Endothelial cell of umbilical vein (primary cell): ENCODE results near the gene FOXP1. TPM values are rescaled to one million over a fixed set of nuclear protein-coding genes. Genes with fewer than 3 reads are reported as not detected.

Experiments
- BruUV-seq: library from RNA; stranded (reverse); fragments of 400-500 nt; replicated peaks from 2 replicates; lab custom pipeline; 2021; lab: Mats Ljungman, UMichigan
- CTCF ChIA-PET: fragments of 300-600, 350-600 bp; sonication (Branson Sonifier 250); formaldehyde crosslinking; loops from one replicate; lab custom pipeline; 2021; ENCODE audit warnings: antibody characterized with exemption, inconsistent platforms; lab: Charles Lee
- POLR2A ChIA-PET: fragments of 300-600, 350-600 bp; sonication (Branson Sonifier 250); formaldehyde crosslinking; loops from one replicate; lab custom pipeline; 2021; ENCODE audit warnings: antibody characterized with exemption, inconsistent platforms; lab: Charles Lee
- DNase-seq: peaks from one replicate; pipeline ENCODE4 v3.0.0-alpha.2; 2011; ENCODE audit warnings: low read depth, low spot score
- FAIRE-seq: peaks from 2 replicates; lab custom pipeline; 2011; peaks lifted over from hg19 to GRCh38; lab: Jason Lieb, UNC
- H2AFZ ChIP-seq: 2 replicates; pipeline ENCODE4 v1.6.0; 2012; ENCODE audit warnings: low read depth, low read length, control low read depth, inconsistent platforms
- H3K27ac ChIP-seq: 2 replicates; pipeline ENCODE4 v1.5.1; 2011; ENCODE audit warnings: low read depth, mild to moderate bottlenecking, control low read depth, low read length, moderate library complexity; ENCODE audit not compliant: insufficient read depth
- H3K27me3 ChIP-seq, 2 experiments: 2 replicates each; pipeline versions ENCODE4 v1.6.0 to v1.6.1; 2011; ENCODE audit warnings: low read length in 2 of 2, mixed read lengths in 1 of 2; ENCODE audit not compliant: control insufficient read depth in 2 of 2, insufficient read depth in 2 of 2
- H3K36me3 ChIP-seq, 2 experiments: 2 replicates in 1 of 2; 3 replicates in 1 of 2; pipeline ENCODE4 v1.5.1; 2011; ENCODE audit warnings: low read length in 2 of 2, mild to moderate bottlenecking in 1 of 2, moderate library complexity in 1 of 2; ENCODE audit not compliant: control insufficient read depth in 2 of 2, insufficient read depth in 2 of 2; ENCODE audit errors: extremely low read depth in 1 of 2
- H3K4me1 ChIP-seq: 3 replicates; pipeline ENCODE4 v1.5.1; 2011; ENCODE audit warnings: mild to moderate bottlenecking, low read length; ENCODE audit not compliant: control insufficient read depth, insufficient read depth; ENCODE audit errors: extremely low read depth
- H3K4me2 ChIP-seq: 2 replicates; pipeline ENCODE4 v1.6.1; 2011; ENCODE audit warnings: low read length, control low read depth, mixed read lengths; ENCODE audit not compliant: insufficient read depth
- H3K4me3 ChIP-seq, 3 experiments: fragments of 200-600 bp in 1 of 3; sonication (generic), shearing (Covaris generic) in 1 of 3; replicated peaks in 1 of 3; 2 replicates each; pipeline ENCODE4 v1.5.1; 2011 to 2016; ENCODE audit warnings: control low read depth in 3 of 3, low read length in 3 of 3, mild to moderate bottlenecking in 2 of 3, inconsistent platforms in 1 of 3, low read depth in 1 of 3, moderate library complexity in 1 of 3; ENCODE audit not compliant: insufficient read depth in 1 of 3
- H3K79me2 ChIP-seq: 2 replicates; pipeline ENCODE4 v1.6.0; 2012; ENCODE audit warnings: low read length, inconsistent platforms; ENCODE audit not compliant: control insufficient read depth, insufficient read depth
- H3K9ac ChIP-seq: replicated peaks from 2 replicates; pipeline ENCODE3; 2011; ENCODE audit warnings: low read length, control low read depth; ENCODE audit not compliant: insufficient read depth; ENCODE audit errors: extremely low read depth
- H3K9me1 ChIP-seq: replicated peaks from 3 replicates; pipeline ENCODE4 v1.6.0; 2011; ENCODE audit warnings: mild to moderate bottlenecking, low read length; ENCODE audit not compliant: control insufficient read depth, insufficient read depth; ENCODE audit errors: extremely low read depth
- H3K9me3 ChIP-seq: replicated peaks from 2 replicates; pipeline ENCODE4 v1.5.1; 2012; ENCODE audit warnings: low read length, inconsistent platforms; ENCODE audit not compliant: control insufficient read depth, insufficient read depth
- H4K20me1 ChIP-seq: replicated peaks from 2 replicates; pipeline ENCODE3; 2011; ENCODE audit warnings: mild to moderate bottlenecking, low read length; ENCODE audit not compliant: control insufficient read depth, insufficient read depth; ENCODE audit errors: extremely low read depth
- CTCF ChIP-seq, 2 donors: IDR thresholded peaks; 1 replicate in 1 of 2; 2 replicates in 1 of 2; pipeline ENCODE4 v1.5.1; 2011; ENCODE audit warnings: low read length in 2 of 2, mild to moderate bottlenecking in 2 of 2, moderate library complexity in 2 of 2, control low read depth in 1 of 2, inconsistent platforms in 1 of 2, low read depth in 1 of 2; ENCODE audit not compliant: insufficient read depth in 1 of 2; ENCODE audit errors: extremely low read depth in 1 of 2
- FOS ChIP-seq: IDR thresholded peaks from 2 replicates; pipeline ENCODE4 v1.6.1; 2011; ENCODE audit warnings: mild to moderate bottlenecking, low read length, moderate library complexity, borderline replicate concordance; ENCODE audit not compliant: insufficient read depth
- GATA2 ChIP-seq: IDR thresholded peaks from 2 replicates; pipeline ENCODE4 v1.7.0; 2011; ENCODE audit warnings: low read depth, mild to moderate bottlenecking, moderate library complexity, mixed read lengths, low read length; ENCODE audit not compliant: insufficient read length, insufficient read depth
- JUN ChIP-seq: IDR thresholded peaks from 2 replicates; pipeline ENCODE4 v1.6.1; 2011; ENCODE audit warnings: borderline replicate concordance, low read depth; ENCODE audit not compliant: insufficient read length, insufficient read depth
- dilution Hi-C: fragments of 300-500 bp; cut with MboI; formaldehyde crosslinking; loops from one replicate; pipeline ENCODE4 v1.15.0; 2019; ENCODE audit warnings: low sequenced_read_pairs; ENCODE audit not compliant: extremely low pct_ligation_motif_present
- intact Hi-C: fragments of 100-400 bp; cut with micrococcal nuclease; formaldehyde crosslinking; loops from one replicate; pipeline ENCODE4 v1.10.0; 2022
- polyA plus RNA-seq, 4 experiments: library from polyadenylated mRNA; depleted of rRNA in 3 of 4; stranded (reverse) in 3 of 4; unstranded in 1 of 4; fragments of >200 nt; gene quantifications; 2 replicates each; pipeline versions ENCODE4 v1.2.1 to v1.2.3, GENCODE V29; 2011 to 2012; ENCODE audit warnings: missing spikeins in 1 of 4
- total RNA-seq: library from RNA; stranded (reverse); gene quantifications from 2 replicates; pipeline ENCODE4 v1.2.3, GENCODE V29; 2021

Gene FOXP1
- total and polyA plus RNA-seq, 2 donors (not counting 3 experiments of a cell fraction or from before 2014, with no cell fraction given) = 41.0 to 107 TPM

GRCh38 chr3:71066849-71067261, 516.7 kb downstream of the FOXP1 start:
- Histone ChIP-seq H3K9me3 (no peaks in the 10 kb centered on the region), H3K4me3 (no peak overlapping the region), H3K27me3 (no peaks in the 10 kb centered on the region), H3K9me1 (no peaks in the 10 kb centered on the region), H2AFZ (no peak overlapping the region), H3K36me3 (no peaks in the 10 kb centered on the region), H3K79me2 (peaks cover 30% of the 10 kb centered on the region), H4K20me1 (no peaks in the 10 kb centered on the region), H3K27ac (peak overlapping the region; percentile 98), H3K9ac (no peak overlapping the region), H3K4me1 (peaks cover 31% of the 10 kb centered on the region), H3K4me2 (peak overlapping the region; percentile 86)
- dilution Hi-C loops = no loop called here
- POLR2A ChIA-PET = no interaction called here
- no peak for FAIRE-seq
- TF ChIP-seq FOS = peak; percentile 19
- no peak for TF ChIP-seq GATA2
- intact Hi-C loops = loop anchor here (10.0 kb wide), 1 partner anchor 972 kb away; no protein-coding TSS in a partner anchor
- no TSS peak for BruUV-seq
- CTCF ChIA-PET = interaction anchor here (1.6 kb wide), 1 partner anchor 350 kb away, joined by 4 read pairs; no protein-coding TSS in a partner anchor
- DNase-seq = peak; percentile 53

- DNase-seq = peak; percentile 62
- CTCF ChIA-PET = no interaction called here
- intact Hi-C loops = loop anchor here (10.0 kb wide), 1 partner anchor 972 kb away; no protein-coding TSS in a partner anchor
These were observed 517.2 kb downstream of the FOXP1 start for GRCh38 chr3:71066356-71066755.

More at GRCh38 chr3:71066356-71066755, 517.2 kb downstream of the FOXP1 start:
- H3K79me2 ChIP-seq = peaks cover 35% of the 10 kb centered on the region
- H4K20me1 ChIP-seq = no peaks in the 10 kb centered on the region
- peak overlapping the region; percentile 98 for H3K27ac ChIP-seq
- peak overlapping the region; percentile 96 for H3K9ac ChIP-seq
- no peak overlapping the region for H2AFZ ChIP-seq
- no peak for FAIRE-seq
- peak overlapping the region; percentile 86 for H3K4me2 ChIP-seq
- BruUV-seq = no TSS peak
- H3K9me3 ChIP-seq = no peaks in the 10 kb centered on the region
- TF ChIP-seq JUN = no peak
- no peak for TF ChIP-seq CTCF (IDR thresholded peaks at IDR 0.05; ENCODE audit: extremely low read depth in 1 of 2, insufficient read depth in 1 of 2, low read depth in 1 of 2, low read length in 2 of 2)
- no peak for TF ChIP-seq GATA2
- H3K9me1 ChIP-seq = no peaks in the 10 kb centered on the region
- POLR2A ChIA-PET = no interaction called here
- no peaks in the 10 kb centered on the region for H3K36me3 ChIP-seq
- no peaks in the 10 kb centered on the region for H3K27me3 ChIP-seq
- H3K4me3 ChIP-seq = peak overlapping the region in 2 of 3 experiments; percentile 8 to 84
- peaks cover 36% of the 10 kb centered on the region for H3K4me1 ChIP-seq
- dilution Hi-C loops = no loop called here
